NCI-H2029 treated with DMSO at 0.1 percent for 48 hours (cell line): ENCODE measurements around the gene SOX30.

ENCODE experiments used
- DNase-seq: peaks from one replicate; lab custom pipeline; 2025; lab: John Stamatoyannopoulos, UW

Gene SOX30

DNA sequence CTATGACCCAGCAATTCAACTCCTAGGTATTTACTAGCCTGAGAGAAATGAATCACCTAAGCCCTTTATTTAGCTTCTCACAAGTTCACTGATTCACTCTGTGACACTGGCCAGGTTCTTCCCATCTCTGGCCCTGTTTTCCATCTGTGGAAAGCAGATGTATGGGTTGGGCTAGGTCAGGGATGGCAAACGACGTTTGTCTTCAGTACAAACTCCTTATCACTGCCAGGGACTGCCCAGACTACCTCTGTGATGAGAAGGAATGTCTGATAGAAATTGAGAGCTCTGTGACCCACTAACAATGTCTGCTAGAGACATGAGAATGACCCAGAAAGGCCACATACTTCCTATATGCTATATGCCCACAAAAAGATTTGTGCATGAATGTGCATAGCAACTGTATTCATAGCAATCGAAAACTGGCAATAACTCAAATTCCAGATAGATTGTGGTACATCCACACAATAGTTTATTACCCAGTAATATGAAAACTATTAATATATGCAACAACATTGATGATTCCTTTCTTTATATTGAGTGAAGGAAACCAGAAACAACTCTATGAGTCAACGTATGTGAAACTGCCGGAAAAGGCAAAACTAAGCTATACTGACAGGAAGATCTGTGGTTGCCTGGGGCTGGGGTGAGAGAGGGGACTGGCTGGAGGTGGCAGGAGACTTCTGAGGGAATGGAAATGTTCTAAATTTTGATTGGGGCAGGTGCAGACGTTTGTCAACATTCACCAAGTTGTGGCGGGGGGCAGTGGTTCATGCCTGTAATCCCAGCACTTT lies 44.7 kb downstream of the SOX30 start:
- no peak for DNase-seq

DNA sequence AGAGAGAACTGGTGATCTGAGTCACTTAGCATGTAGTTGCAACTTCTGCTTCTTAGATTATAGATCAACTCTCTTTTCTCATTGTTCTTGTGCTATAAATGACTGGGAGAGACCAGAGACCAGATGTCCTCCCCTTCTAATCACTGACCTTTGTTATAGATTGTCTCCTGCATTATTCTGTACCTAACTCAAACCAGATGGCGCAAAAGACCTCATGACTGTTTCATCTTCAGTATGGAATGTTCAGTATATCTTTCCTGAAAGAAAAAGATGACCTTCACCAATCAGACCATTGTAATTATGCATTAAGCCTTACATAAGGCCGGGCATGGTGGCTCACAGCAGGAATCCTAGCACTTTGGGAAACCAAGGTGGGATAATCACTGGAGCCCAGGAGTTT lies 46.2 kb downstream of the SOX30 start:
- DNase-seq = no peak

DNA sequence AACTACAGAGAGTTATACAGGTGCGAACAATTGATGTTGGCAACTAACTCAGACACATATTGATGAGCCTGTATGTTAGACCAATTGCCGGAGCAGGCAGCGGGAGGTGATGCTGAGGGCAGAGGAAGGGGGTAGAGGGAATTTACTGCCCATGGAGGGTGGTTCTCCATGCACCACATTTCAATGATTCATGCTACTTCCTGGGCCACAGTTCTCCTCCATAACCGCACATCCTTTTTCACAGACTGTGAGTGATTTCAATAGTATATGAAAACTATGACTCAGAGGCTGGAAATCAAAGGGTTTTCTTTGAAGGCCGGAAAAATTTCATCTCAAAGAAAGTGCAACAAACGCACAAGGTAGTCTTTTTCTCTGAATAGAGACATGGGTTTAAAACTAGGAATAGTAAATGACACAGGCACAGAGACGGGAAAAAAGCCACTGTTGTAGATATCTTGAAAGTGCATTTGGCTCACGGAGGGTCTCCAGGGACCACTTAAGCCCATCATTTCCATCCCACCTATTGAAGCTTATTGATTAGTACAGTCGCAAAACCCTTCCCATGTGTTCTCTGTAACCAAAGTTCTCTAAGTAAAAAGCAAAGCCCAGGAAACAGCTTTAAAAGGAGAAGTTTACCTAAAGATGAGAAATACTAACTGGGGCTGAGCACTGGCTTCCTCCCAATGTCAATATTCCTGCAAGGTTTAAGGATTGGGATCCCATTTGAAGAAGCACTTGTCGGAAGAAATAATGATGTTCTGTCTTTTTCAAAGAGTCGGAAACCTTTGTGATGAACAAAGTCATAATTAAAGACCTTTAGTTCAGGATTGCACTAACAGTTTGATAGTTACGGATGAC lies 48.7 kb downstream of the SOX30 start:
- DNase-seq = no peak

GRCh38 chr5:157602505-157602904 lies 49.7 kb downstream of the SOX30 start:
- no peak for DNase-seq

DNA sequence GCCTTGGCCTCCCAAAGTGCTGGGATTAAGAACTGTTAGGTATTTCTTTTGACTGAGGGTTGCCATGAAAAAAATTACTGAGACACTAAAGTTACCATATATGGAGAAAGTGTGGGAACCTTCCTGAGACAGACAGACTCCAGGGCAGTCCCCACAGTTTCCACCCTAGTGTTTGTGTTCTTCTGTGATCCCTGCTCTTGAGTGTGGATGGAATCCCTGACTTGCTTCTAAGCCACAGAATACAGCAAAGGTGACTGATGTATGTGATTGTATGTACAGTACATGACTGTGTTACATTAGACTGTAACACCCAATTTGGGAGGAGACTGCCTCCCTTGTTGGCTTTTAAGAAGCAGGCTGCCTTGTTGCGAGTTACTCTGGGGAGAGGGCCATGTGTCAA lies 52.0 kb downstream of the SOX30 start:
- no peak for DNase-seq

DNA sequence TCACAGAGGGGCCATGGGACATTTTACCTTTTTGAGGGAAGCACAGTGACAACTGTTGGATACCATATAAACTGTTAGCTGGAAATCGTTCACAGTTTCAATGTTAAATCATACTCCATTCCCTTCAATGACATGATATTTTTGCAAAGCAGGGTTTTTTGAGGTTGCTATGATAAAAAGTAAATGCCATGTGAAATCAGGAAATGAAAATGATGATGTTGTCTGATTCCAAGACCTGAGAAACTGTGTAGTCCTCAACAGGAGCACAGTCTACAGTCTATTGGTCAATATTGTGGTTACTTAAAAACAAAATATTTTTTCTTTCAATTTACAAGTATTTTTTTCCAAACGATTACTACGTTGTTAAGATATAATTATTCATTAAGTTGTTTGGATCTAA lies 52.7 kb downstream of the SOX30 start:
- DNase-seq = no peak

GRCh38 chr5:157598350-157598936 lies 53.8 kb downstream of the SOX30 start:
- no peak for DNase-seq

- no peak for DNase-seq
Measured at GRCh38 chr5:157597277-157597676, 55.0 kb downstream of the SOX30 start.

- no peak for DNase-seq
Measured at GRCh38 chr5:157596487-157596886, 55.8 kb downstream of the SOX30 start.

GRCh38 chr5:157594675-157595459 lies 57.4 kb downstream of the SOX30 start:
- no peak for DNase-seq

- no peak for DNase-seq
Measured at GRCh38 chr5:157594257-157594656, 58.0 kb downstream of the SOX30 start.

DNA sequence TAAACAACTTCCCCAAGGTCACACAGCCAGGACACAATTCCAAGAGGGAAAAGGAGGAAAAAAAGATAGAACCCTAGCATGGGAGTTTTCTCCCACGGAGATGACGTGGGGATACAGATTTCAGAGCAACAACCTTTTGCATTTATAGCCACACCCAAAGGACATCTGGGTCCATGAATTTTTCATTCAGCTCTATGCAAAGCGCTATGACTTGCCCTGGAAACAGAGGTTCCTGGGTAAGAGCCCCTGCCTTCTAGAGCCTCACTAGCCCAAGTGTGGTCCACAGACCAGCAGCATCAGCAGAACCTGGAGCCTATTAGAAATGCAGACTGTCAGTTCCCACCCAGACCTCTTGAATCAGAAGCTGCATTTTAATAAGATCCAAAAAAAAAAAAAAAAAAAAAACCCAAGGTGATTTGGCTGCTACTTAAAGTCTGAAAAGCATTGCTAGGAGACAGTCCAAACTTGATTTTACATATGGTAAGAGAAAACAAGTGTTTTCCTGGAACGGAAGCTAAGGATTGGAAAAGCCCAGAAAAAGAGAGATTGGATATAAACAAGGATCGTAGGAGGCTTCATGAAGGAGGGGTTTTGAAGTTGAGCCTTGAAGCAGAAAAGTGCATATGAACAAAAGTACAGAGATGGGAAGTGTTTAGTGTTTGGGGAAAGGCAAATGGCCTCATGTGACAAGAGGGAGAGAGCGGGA lies 59.0 kb downstream of the SOX30 start:
- no peak for DNase-seq

DNA sequence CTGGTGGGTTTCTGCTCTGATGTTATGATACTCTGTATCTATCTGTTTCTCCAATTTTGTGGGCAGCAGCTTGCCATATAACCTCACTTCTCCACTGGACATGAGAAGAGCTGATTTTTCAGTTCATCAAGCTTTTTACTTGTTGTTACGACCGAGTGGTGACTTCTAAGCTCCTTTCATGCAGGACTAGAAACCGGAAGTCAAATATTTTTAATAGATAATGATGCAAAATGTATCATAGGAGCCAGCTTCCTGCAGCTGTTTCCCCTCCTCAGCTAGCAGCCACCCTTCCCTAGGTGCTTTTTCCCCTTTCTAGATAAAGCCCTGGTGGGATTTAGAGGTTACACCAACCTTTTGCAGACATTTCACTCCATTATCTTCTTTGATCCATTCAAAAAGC lies 59.6 kb downstream of the SOX30 start:
- DNase-seq = no peak

DNA sequence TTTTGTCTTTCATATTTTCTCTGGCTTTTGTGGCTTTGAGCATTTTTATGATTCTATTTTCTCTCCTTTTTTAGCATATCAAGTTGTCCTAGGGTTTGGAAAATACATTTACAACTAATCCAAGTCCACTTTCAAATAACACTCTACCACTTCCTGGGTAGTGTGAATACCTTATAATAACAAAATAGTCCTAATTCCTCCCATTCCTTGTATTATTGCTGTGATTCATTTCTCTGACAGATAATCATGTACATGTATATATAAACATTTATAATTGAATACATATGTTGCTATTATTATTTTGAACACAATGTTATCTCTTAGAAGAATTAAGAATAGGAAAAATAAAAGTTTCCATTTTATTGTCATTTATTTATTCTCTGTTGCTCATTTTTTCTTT lies 61.8 kb downstream of the SOX30 start:
- DNase-seq = no peak

- no peak for DNase-seq
Measured at GRCh38 chr5:157584628-157585027, 67.6 kb downstream of the SOX30 start.

- no peak for DNase-seq
Measured at GRCh38 chr5:157582731-157583620, 69.3 kb downstream of the SOX30 start.

DNA sequence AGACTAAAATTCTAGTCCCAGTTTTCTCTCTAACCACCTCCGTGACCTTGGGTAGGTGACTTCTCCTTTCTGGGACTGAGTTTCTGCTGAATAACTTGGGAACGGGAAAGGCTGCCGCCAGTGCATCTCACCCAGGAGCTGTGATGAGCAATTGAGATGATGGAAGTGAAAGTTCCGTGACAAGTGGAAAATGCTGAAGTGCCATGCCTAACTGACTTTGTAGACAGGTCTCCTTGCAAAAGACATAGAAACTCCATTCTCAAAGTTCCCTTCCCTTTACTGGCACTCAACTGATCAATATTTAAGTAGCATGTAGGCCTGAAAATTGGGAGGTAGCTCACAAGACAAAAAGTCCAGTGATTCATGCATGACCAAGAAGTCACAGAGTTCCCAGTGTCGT lies 70.3 kb downstream of the SOX30 start:
- DNase-seq = no peak

DNA sequence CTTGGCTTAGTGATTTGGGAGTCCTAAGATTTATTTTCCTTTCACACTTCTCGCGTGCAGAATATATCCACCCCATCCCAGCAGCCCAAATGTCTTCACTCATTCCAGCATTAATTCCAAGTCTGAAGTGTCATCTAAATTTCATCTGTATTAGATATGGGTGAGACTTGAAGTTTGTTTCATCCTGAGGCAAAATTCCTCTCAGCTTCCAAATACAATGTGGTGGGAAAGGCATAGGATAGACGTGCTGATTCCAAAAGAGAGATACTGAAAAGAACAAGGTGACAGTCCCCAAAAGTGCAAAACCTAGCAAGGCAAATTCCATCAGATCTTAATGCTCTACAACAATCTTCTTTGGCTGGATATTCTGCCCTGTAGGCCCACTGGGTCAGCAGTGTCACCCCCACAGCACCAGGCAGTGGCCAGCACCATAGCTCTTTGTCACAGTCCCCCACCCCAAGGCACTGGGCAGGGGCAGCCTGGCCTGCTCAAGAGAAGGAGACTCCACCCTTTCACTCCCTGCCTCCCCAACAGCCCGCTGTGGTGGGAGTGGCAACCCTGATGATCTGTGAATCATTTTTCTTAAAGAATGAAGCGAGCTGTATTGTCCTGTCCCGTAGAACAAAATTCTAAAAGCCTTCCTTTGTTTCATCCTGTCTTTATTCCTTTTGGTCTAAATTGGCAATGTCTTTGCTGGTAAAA lies 74.0 kb downstream of the SOX30 start:
- no peak for DNase-seq

DNA sequence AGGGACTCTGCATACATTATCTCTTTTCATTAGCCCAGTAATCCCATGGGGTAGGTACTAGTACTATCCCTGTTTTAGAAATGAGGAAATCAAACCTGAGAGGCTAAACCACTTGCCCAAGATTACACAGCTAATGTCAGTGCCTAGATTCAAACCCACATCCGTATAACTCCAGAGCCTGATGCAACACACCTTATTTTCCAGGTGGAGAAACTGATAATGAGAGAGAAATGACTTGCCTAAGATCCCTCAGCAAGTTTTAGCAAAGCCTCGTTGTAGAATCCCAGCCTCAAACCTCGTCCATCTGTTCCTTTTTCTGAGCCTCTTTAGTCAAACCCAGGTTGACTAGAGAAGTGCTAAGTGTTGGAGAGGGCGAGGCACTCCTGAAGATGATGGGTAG lies 75.6 kb downstream of the SOX30 start:
- no peak for DNase-seq
